IPS DF 4.7 (cell line): ENCODE measurements around the gene ZNF385B.

Source experiments
- DNase-seq: peaks from one replicate; pipeline ENCODE4 v3.0.0-alpha.2; 2013; ENCODE audit warnings: low spot score; ENCODE audit errors: extremely low read depth

The ZNF385B gene

GRCh38 chr2:179686069-179686468 is 175.3 kb downstream of the ZNF385B start:
- no peak for DNase-seq

GRCh38 chr2:179685146-179685545 is 176.3 kb downstream of the ZNF385B start:
- no peak for DNase-seq

GRCh38 chr2:179682756-179683155 is 178.7 kb downstream of the ZNF385B start:
- DNase-seq, result no peak

GRCh38 chr2:179677746-179678505 is 183.5 kb downstream of the ZNF385B start:
- DNase-seq, result no peak

GRCh38 chr2:179677077-179677688 is 184.2 kb downstream of the ZNF385B start:
- DNase-seq, result no peak

GRCh38 chr2:179675435-179675834 is 186.0 kb downstream of the ZNF385B start:
- DNase-seq, result no peak

GRCh38 chr2:179671043-179671981 is 190.1 kb downstream of the ZNF385B start:
- DNase-seq, result no peak

GRCh38 chr2:179669196-179669595 is 192.2 kb downstream of the ZNF385B start:
- DNase-seq, result no peak

GRCh38 chr2:179664972-179665812 is 196.2 kb downstream of the ZNF385B start:
- no peak for DNase-seq

GRCh38 chr2:179661986-179662385 is 199.4 kb downstream of the ZNF385B start:
- DNase-seq, result no peak

GRCh38 chr2:179657068-179657595 is 204.3 kb downstream of the ZNF385B start:
- no peak for DNase-seq

GRCh38 chr2:179655627-179656026 is 205.8 kb downstream of the ZNF385B start:
- DNase-seq, result no peak

- DNase-seq, result no peak
Measured at GRCh38 chr2:179654806-179655205, 206.6 kb downstream of the ZNF385B start.

- DNase-seq, result no peak
Measured at GRCh38 chr2:179652296-179652695, 209.1 kb downstream of the ZNF385B start.

GRCh38 chr2:179650420-179650819 is 211.0 kb downstream of the ZNF385B start:
- no peak for DNase-seq

- DNase-seq, result no peak
Measured at GRCh38 chr2:179646862-179647587, 214.4 kb downstream of the ZNF385B start.

GRCh38 chr2:179646173-179646769 is 215.1 kb downstream of the ZNF385B start:
- DNase-seq, result no peak

- no peak for DNase-seq
Measured at GRCh38 chr2:179645047-179645446, 216.4 kb downstream of the ZNF385B start.

- DNase-seq, result no peak
Measured at GRCh38 chr2:179642462-179642861, 218.9 kb downstream of the ZNF385B start.

GRCh38 chr2:179636995-179637394 is 224.4 kb downstream of the ZNF385B start:
- no peak for DNase-seq
